DND-41 (cell line): ENCODE results near the gene CTSW.

ENCODE experiments used
- CTCF ChIP-seq: IDR thresholded peaks from 2 replicates; pipeline ENCODE4 v1.5.1; 2012; ENCODE audit warnings: borderline replicate concordance, low read length, moderate library complexity, mild to moderate bottlenecking; ENCODE audit not compliant: poor library complexity, severe bottlenecking; ENCODE audit errors: extremely low read depth
- EZH2 ChIP-seq: IDR thresholded peaks from 3 replicates; pipeline ENCODE4 v1.6.1; 2012; ENCODE audit warnings: borderline replicate concordance, low read depth, mild to moderate bottlenecking, moderate library complexity, low read length, inconsistent platforms; ENCODE audit not compliant: severe bottlenecking

- TF ChIP-seq CTCF (no peak), EZH2 (no peak)
Measured at GRCh38 chr11:65843811-65844210, 35.8 kb upstream of the CTSW start.
